ENCODE results near the gene LMO7.
A peak's percentile ranks its signal among the peaks of the same experiment; 100 is the strongest.

LMO7 gene

DNA sequence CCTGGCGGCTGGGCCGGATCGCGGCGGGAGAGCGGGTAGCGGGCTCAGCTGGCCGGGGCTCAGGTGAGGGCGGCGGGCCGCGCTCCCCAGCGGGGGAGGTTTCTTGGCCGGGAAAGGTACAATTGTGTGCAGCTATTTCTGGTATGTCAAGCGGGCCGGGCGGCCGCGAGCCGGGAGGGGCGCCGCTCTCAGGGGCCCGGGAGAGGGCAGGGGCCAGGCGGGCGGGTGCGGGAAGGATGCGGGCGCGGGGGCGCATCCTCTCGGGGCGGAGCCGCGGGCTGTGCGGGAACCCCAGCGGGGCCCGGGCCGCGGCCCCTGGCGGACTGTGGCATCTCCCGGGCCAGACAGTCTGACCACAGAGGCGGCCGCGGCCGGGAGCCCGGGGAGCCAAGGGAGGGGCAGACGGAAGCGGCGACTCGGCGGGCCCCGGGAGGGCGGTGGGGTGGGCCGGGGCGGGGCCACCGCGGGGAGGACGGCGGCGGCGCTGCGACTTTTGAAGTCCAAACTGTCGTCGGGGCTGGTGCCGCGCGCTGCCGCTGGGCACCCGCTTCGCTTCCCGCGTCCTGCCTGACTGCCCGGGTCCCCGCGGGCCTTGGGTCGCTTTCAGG is at the start of gene LMO7:
LMO7 (plus strand) TSS at position 503 of the 608 bp plus-strand sequence. CDS start 328 bp downstream, outside the sequence.
- H3K4me3 ChIP-seq (ENCODE audit: low read length), result peak within 1 kb of the TSS; percentile 44
- H3K9ac ChIP-seq (ENCODE audit: low read length), result peak within 1 kb of the TSS; percentile 58
- H3K4me1 ChIP-seq (ENCODE audit: control insufficient read depth, insufficient read depth, low read length), result peaks cover 3% of the 10 kb centered on the region
- no peaks in the 10 kb centered on the region for H3K36me3 ChIP-seq (ENCODE audit: control insufficient read depth, insufficient read depth, low read length)
- H3K27me3 ChIP-seq (ENCODE audit: control insufficient read depth, insufficient read depth, low read length), result peaks cover 9% of the 10 kb centered on the region
- no peaks in the 10 kb centered on the region for H3K9me3 ChIP-seq (ENCODE audit: control insufficient read depth, low read length)

GRCh38 chr13:75587679-75588078 is 48.5 kb upstream of the LMO7 start:
- H3K9me3 ChIP-seq (ENCODE audit: control insufficient read depth, low read length), result no peaks in the 10 kb centered on the region

DNA sequence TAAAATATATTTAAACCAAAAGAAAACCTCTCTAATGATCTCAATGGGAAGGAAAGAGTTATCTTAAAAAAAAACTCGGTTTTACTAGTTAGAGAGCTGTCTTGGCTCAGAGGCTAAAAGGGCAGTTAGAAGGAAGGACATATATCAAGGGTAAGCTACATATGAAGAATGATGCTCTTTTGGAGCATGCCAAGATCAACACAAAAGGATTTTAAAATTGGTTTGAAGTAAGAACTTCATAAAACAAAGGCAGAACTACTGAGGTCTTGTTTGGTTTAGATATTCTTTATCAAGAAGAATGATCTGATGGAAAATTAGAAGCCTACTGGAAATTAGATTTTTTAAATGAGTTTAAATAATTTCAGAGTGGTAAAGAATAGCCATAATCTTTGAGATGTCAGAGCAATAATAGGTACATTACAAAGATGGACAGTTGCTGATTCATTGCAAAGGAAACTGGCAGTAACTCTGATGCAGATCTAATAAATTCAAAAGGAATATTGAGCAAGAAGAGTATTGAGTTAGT is 39.4 kb upstream of the LMO7 start:
- no peak overlapping the region for H3K9ac ChIP-seq (ENCODE audit: low read length)
- H3K9me3 ChIP-seq (ENCODE audit: control insufficient read depth, low read length), result no peaks in the 10 kb centered on the region
- no peak overlapping the region for H3K4me3 ChIP-seq (ENCODE audit: low read length)
- H3K4me1 ChIP-seq (ENCODE audit: control insufficient read depth, insufficient read depth, low read length), result no peaks in the 10 kb centered on the region
- H3K27me3 ChIP-seq (ENCODE audit: control insufficient read depth, insufficient read depth, low read length), result no peaks in the 10 kb centered on the region
- H3K36me3 ChIP-seq (ENCODE audit: control insufficient read depth, insufficient read depth, low read length), result peaks cover 4% of the 10 kb centered on the region

More at GRCh38 chr13:75587679-75588078, 48.5 kb upstream of the LMO7 start:
- Histone ChIP-seq H3K9ac (ENCODE audit: low read length) (no peak overlapping the region), H3K36me3 (ENCODE audit: control insufficient read depth, insufficient read depth, low read length) (no peaks in the 10 kb centered on the region), H3K4me3 (ENCODE audit: low read length) (no peak overlapping the region), H3K4me1 (ENCODE audit: control insufficient read depth, insufficient read depth, low read length) (no peaks in the 10 kb centered on the region), H3K27me3 (ENCODE audit: control insufficient read depth, insufficient read depth, low read length) (no peaks in the 10 kb centered on the region)

- Histone ChIP-seq H3K4me3 (ENCODE audit: low read length) (no peak overlapping the region), H3K27me3 (ENCODE audit: control insufficient read depth, insufficient read depth, low read length) (no peaks in the 10 kb centered on the region), H3K36me3 (ENCODE audit: control insufficient read depth, insufficient read depth, low read length) (peaks cover 4% of the 10 kb centered on the region), H3K9ac (ENCODE audit: low read length) (no peak overlapping the region), H3K9me3 (ENCODE audit: control insufficient read depth, low read length) (no peaks in the 10 kb centered on the region), H3K4me1 (ENCODE audit: control insufficient read depth, insufficient read depth, low read length) (no peaks in the 10 kb centered on the region)
Measured at GRCh38 chr13:75600371-75600770, 35.8 kb upstream of the LMO7 start.

GRCh38 chr13:75603038-75603437 is 33.1 kb upstream of the LMO7 start:
- Histone ChIP-seq H3K4me1 (ENCODE audit: control insufficient read depth, insufficient read depth, low read length) (no peaks in the 10 kb centered on the region), H3K9ac (ENCODE audit: low read length) (no peak overlapping the region), H3K4me3 (ENCODE audit: low read length) (no peak overlapping the region)

GRCh38 chr13:75607447-75607846 is 28.7 kb upstream of the LMO7 start:
- H3K9me3 ChIP-seq (ENCODE audit: control insufficient read depth, low read length), result no peaks in the 10 kb centered on the region
- H3K27me3 ChIP-seq (ENCODE audit: control insufficient read depth, insufficient read depth, low read length), result no peaks in the 10 kb centered on the region
- no peaks in the 10 kb centered on the region for H3K4me1 ChIP-seq (ENCODE audit: control insufficient read depth, insufficient read depth, low read length)
- no peak overlapping the region for H3K9ac ChIP-seq (ENCODE audit: low read length)
- H3K36me3 ChIP-seq (ENCODE audit: control insufficient read depth, insufficient read depth, low read length), result no peaks in the 10 kb centered on the region
- H3K4me3 ChIP-seq (ENCODE audit: low read length), result no peak overlapping the region

More at GRCh38 chr13:75603038-75603437, 33.1 kb upstream of the LMO7 start:
- no peaks in the 10 kb centered on the region for H3K27me3 ChIP-seq (ENCODE audit: control insufficient read depth, insufficient read depth, low read length)
- H3K36me3 ChIP-seq (ENCODE audit: control insufficient read depth, insufficient read depth, low read length), result peaks cover 4% of the 10 kb centered on the region
- H3K9me3 ChIP-seq (ENCODE audit: control insufficient read depth, low read length), result no peaks in the 10 kb centered on the region

GRCh38 chr13:75610466-75610865 is 25.7 kb upstream of the LMO7 start:
- Histone ChIP-seq H3K27me3 (ENCODE audit: control insufficient read depth, insufficient read depth, low read length) (no peaks in the 10 kb centered on the region), H3K4me1 (ENCODE audit: control insufficient read depth, insufficient read depth, low read length) (no peaks in the 10 kb centered on the region), H3K9ac (ENCODE audit: low read length) (no peak overlapping the region), H3K9me3 (ENCODE audit: control insufficient read depth, low read length) (no peaks in the 10 kb centered on the region), H3K36me3 (ENCODE audit: control insufficient read depth, insufficient read depth, low read length) (no peaks in the 10 kb centered on the region), H3K4me3 (ENCODE audit: low read length) (no peak overlapping the region)

- Histone ChIP-seq H3K9me3 (ENCODE audit: control insufficient read depth, low read length) (no peaks in the 10 kb centered on the region), H3K4me1 (ENCODE audit: control insufficient read depth, insufficient read depth, low read length) (no peaks in the 10 kb centered on the region), H3K4me3 (ENCODE audit: low read length) (no peak overlapping the region), H3K9ac (ENCODE audit: low read length) (no peak overlapping the region), H3K36me3 (ENCODE audit: control insufficient read depth, insufficient read depth, low read length) (no peaks in the 10 kb centered on the region), H3K27me3 (ENCODE audit: control insufficient read depth, insufficient read depth, low read length) (no peaks in the 10 kb centered on the region)
Measured at GRCh38 chr13:75612354-75612753, 23.8 kb upstream of the LMO7 start.

DNA sequence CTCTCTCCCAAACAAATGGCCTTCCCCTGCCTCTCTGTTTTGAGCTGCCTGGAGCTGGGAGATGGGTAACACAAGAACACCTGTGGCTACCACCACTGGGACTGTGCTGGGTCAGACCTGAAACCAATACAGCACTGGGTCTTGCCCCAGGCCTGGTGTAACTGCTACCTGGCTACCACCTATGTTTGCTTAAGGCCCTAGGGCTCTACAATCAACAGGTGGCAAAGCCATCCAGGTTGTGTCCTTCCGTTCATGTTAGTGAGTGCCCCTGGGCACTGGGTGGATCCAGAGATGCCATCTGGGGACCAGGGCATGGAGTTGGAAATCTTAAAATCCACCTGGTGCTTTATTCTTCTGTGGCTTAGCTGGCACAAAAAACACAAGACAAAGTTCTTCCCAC is 18.9 kb upstream of the LMO7 start:
- no peak overlapping the region for H3K9ac ChIP-seq (ENCODE audit: low read length)

GRCh38 chr13:75618308-75618707 is 17.8 kb upstream of the LMO7 start:
- no peaks in the 10 kb centered on the region for H3K4me1 ChIP-seq (ENCODE audit: control insufficient read depth, insufficient read depth, low read length)
- no peaks in the 10 kb centered on the region for H3K36me3 ChIP-seq (ENCODE audit: control insufficient read depth, insufficient read depth, low read length)
- no peak overlapping the region for H3K9ac ChIP-seq (ENCODE audit: low read length)
- H3K4me3 ChIP-seq (ENCODE audit: low read length), result no peak overlapping the region
- H3K9me3 ChIP-seq (ENCODE audit: control insufficient read depth, low read length), result no peaks in the 10 kb centered on the region
- H3K27me3 ChIP-seq (ENCODE audit: control insufficient read depth, insufficient read depth, low read length), result no peaks in the 10 kb centered on the region

More for the DNA sequence above, 18.9 kb upstream of the LMO7 start:
- no peaks in the 10 kb centered on the region for H3K36me3 ChIP-seq (ENCODE audit: control insufficient read depth, insufficient read depth, low read length)
- no peaks in the 10 kb centered on the region for H3K4me1 ChIP-seq (ENCODE audit: control insufficient read depth, insufficient read depth, low read length)
- H3K9me3 ChIP-seq (ENCODE audit: control insufficient read depth, low read length), result no peaks in the 10 kb centered on the region
- no peaks in the 10 kb centered on the region for H3K27me3 ChIP-seq (ENCODE audit: control insufficient read depth, insufficient read depth, low read length)
- no peak overlapping the region for H3K4me3 ChIP-seq (ENCODE audit: low read length)

DNA sequence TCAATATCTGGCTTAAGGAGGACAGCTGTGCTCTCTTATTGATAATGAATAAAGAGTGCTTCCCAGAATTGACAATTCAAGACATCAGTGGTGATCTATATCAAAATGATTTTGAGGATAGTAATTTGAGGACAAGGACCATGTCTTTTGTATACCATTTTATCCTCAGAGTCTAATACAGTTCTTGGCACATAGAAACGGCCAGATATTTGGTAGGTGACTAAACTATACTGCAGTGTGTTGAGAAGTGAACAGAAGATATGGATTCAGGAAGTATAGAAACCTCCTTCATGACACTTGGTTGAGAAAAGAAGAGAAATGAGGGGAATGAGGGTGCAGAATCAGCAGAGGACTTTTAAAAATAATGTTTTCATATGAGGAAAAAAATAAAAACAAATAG is 16.1 kb upstream of the LMO7 start:
- Histone ChIP-seq H3K9me3 (ENCODE audit: control insufficient read depth, low read length) (no peaks in the 10 kb centered on the region), H3K4me1 (ENCODE audit: control insufficient read depth, insufficient read depth, low read length) (no peaks in the 10 kb centered on the region), H3K27me3 (ENCODE audit: control insufficient read depth, insufficient read depth, low read length) (no peaks in the 10 kb centered on the region), H3K4me3 (ENCODE audit: low read length) (no peak overlapping the region), H3K36me3 (ENCODE audit: control insufficient read depth, insufficient read depth, low read length) (no peaks in the 10 kb centered on the region), H3K9ac (ENCODE audit: low read length) (no peak overlapping the region)

GRCh38 chr13:75621147-75621546 is 15.0 kb upstream of the LMO7 start:
- Histone ChIP-seq H3K9me3 (ENCODE audit: control insufficient read depth, low read length) (no peaks in the 10 kb centered on the region), H3K4me1 (ENCODE audit: control insufficient read depth, insufficient read depth, low read length) (no peaks in the 10 kb centered on the region), H3K27me3 (ENCODE audit: control insufficient read depth, insufficient read depth, low read length) (no peaks in the 10 kb centered on the region), H3K36me3 (ENCODE audit: control insufficient read depth, insufficient read depth, low read length) (no peaks in the 10 kb centered on the region), H3K4me3 (ENCODE audit: low read length) (no peak overlapping the region), H3K9ac (ENCODE audit: low read length) (no peak overlapping the region)

All from mucosa of stomach (tissue), 1 donor.